ENCODE measurements around the gene FAAP20. TPM values are rescaled to one million over a fixed set of nuclear protein-coding genes. Genes with fewer than 3 reads are reported as not detected.

The FAAP20 gene
- total RNA-seq, 1 experiment from 2014 or later: 114 TPM

DNA sequence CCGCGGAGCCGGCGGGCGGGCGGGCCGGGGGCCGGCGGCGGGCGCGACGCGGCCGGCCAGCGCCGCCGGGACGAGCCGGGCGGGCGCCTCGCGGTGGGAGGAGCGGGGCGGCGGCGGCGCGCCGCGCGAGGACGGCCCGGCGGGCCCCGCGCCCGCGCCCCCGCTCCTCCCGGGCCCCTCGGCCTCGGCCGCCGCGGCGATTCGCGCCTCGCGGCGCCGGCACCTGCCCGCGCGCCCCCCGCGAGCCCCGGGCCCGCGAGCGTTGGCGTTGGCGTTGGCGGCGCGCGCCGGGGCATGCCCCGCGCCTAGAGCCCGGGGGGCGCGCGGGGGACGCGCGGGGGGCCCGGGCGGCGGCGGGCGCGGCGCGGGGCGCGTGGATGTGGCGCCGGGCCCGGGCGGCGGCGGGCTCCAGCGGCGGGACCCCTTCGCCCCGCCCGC is 33.6 kb upstream of the FAAP20 start, which contains the start of gene SKI:
TSS of gene SKI (plus strand) at position 163 of the 438 bp plus-strand sequence. CDS start 448 bp downstream, outside the sequence.
- CTCF ChIA-PET: interaction anchor here (1.0 to 1.5 kb wide), 2 partner anchors 29 to 33 kb away, joined by 4 read pairs; partner anchors contain the start of gene FAAP20

DNA sequence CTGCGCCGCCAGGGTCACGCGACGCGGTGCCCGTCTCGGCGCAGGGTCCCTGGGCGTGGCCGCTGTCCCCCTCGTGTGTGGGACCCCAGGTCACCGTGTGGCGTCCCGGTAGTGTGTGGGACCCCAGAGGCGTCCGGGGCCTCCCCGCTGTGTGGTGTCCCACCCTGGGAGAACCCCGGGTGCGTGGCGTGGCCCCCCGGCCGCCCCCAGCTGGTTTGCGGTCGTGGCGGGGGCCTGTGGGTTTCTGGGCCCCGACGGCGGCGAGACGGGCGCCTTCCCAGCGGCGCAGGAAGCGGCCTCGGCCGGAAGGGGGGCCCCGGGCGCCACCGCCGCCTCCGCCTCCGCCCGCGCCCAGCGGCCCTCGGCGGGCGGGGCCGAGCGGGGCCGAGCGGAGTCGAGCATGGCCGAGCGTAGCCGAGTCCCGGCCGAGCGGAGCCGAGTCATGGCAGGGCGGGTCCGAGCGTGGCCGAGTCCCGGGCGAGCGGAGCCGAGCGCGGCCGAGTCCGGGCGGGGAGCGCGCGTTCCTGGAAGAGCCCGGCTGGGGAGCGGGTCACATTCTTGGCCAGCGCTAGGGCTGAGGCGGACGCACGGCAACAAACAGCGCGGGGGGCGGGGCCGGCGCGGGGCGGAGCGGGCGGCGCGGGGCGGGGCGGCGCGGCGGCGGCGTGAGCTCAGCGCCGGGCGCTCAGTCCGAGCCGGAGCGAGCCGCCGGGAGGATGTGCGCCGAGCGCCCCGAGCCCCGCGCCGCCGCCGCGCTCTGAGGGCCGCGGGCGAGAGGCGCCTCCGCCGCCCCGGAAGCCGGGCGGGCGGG is 33.0 kb upstream of the FAAP20 start:
- DNase-seq (peak; percentile 99), ATAC-seq (peak; percentile 85)
- H3K27me3 ChIP-seq (ENCODE audit: low read length): no peaks in the 10 kb centered on the region
- H3K4me3 ChIP-seq (ENCODE audit: low read length): peak overlapping the region; percentile 79
- H3K9me2 ChIP-seq (replicated peaks; ENCODE audit: low read length): no peaks in the 10 kb centered on the region
- H3F3A ChIP-seq (ENCODE audit: low read length, unreplicated experiment): no peaks in the 10 kb centered on the region
- BruUV-seq (replicated peaks): no TSS peak
- peaks cover 45% of the 10 kb centered on the region for H3K79me2 ChIP-seq (ENCODE audit: low read length)
- peak overlapping the region; percentile 92 for H2AFZ ChIP-seq (ENCODE audit: low read length)
- peak overlapping the region; percentile 60 for H3K27ac ChIP-seq (ENCODE audit: low read length)
- no peaks in the 10 kb centered on the region for H3K9me3 ChIP-seq (ENCODE audit: low read length)
- H3K36me3 ChIP-seq (ENCODE audit: low read depth, low read length): no peaks in the 10 kb centered on the region
- ChIA-PET CTCF (interaction anchor here (1.0 kb wide), 1 partner anchor 33 kb away, joined by 4 read pairs; the partner anchor contains the start of gene FAAP20), POLR2A (ENCODE audit: unreplicated experiment) (interaction anchor here (0.5 to 1.0 kb wide), 7 partner anchors 27 to 358 kb away, joined by 3 to 34 read pairs (median 7); partner anchors contain the start of genes FAAP20, MORN1 and RER1)
- peak overlapping the region; percentile 93 for H3K9ac ChIP-seq (ENCODE audit: low read length)
- intact Hi-C loops (cut with micrococcal nuclease): loop anchor here (1.0 kb wide), 1 partner anchor 15 kb away; no protein-coding TSS in a partner anchor
- H3K4me2 ChIP-seq (ENCODE audit: low read length): peak overlapping the region; percentile 97
- peaks cover 38% of the 10 kb centered on the region for H4K20me1 ChIP-seq (ENCODE audit: low read length)
- peaks cover 20% of the 10 kb centered on the region for H3K4me1 ChIP-seq (ENCODE audit: insufficient read depth, low read length)
- TF ChIP-seq EZH2phosphoT487 (IDR thresholded peaks at IDR 0.05; ENCODE audit: borderline replicate concordance, low read length) (no peak), EZH2 (IDR thresholded peaks at IDR 0.05; ENCODE audit: low read length, unreplicated experiment) (no peak)
- TF ChIP-seq, protein P1, sequence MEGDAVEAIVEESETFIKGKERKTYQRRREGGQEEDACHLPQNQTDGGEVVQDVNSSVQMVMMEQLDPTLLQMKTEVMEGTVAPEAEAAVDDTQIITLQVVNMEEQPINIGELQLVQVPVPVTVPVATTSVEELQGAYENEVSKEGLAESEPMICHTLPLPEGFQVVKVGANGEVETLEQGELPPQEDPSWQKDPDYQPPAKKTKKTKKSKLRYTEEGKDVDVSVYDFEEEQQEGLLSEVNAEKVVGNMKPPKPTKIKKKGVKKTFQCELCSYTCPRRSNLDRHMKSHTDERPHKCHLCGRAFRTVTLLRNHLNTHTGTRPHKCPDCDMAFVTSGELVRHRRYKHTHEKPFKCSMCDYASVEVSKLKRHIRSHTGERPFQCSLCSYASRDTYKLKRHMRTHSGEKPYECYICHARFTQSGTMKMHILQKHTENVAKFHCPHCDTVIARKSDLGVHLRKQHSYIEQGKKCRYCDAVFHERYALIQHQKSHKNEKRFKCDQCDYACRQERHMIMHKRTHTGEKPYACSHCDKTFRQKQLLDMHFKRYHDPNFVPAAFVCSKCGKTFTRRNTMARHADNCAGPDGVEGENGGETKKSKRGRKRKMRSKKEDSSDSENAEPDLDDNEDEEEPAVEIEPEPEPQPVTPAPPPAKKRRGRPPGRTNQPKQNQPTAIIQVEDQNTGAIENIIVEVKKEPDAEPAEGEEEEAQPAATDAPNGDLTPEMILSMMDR (conservative IDR thresholded peaks at IDR 0.05; ENCODE audit: low read depth, low read length): no peak

More for the DNA sequence above, 33.6 kb upstream of the FAAP20 start, which contains the start of gene SKI:
- TF ChIP-seq, protein P1 (conservative IDR thresholded peaks at IDR 0.05; ENCODE audit: low read depth, low read length): no peak
- no peak for TF ChIP-seq EZH2 (IDR thresholded peaks at IDR 0.05; ENCODE audit: low read length, unreplicated experiment)
- no peak for TF ChIP-seq EZH2phosphoT487 (IDR thresholded peaks at IDR 0.05; ENCODE audit: borderline replicate concordance, low read length)
- H3K9me2 ChIP-seq (replicated peaks; ENCODE audit: low read length): no peaks in the 10 kb centered on the region
- H3K36me3 ChIP-seq (ENCODE audit: low read depth, low read length): no peaks in the 10 kb centered on the region
- H3F3A ChIP-seq (ENCODE audit: low read length, unreplicated experiment): no peaks in the 10 kb centered on the region
- no TSS peak for BruUV-seq (replicated peaks)
- no peaks in the 10 kb centered on the region for H3K27me3 ChIP-seq (ENCODE audit: low read length)
- H3K4me3 ChIP-seq (ENCODE audit: low read length): peak within 1 kb of the TSS; percentile 80
- peak within 1 kb of the TSS; percentile 92 for H2AFZ ChIP-seq (ENCODE audit: low read length)
- POLR2A ChIA-PET (ENCODE audit: unreplicated experiment): interaction anchor here (0.7 to 1.0 kb wide), 2 partner anchors 29 to 39 kb away, joined by 6 to 34 read pairs; no protein-coding TSS in a partner anchor
- peaks cover 52% of the 10 kb centered on the region for H3K79me2 ChIP-seq (ENCODE audit: low read length)
- DNase-seq (no peak), ATAC-seq (no peak)
- peak within 1 kb of the TSS; percentile 97 for H3K4me2 ChIP-seq (ENCODE audit: low read length)
- peak within 1 kb of the TSS; percentile 60 for H3K27ac ChIP-seq (ENCODE audit: low read length)
- H3K4me1 ChIP-seq (ENCODE audit: insufficient read depth, low read length): peaks cover 26% of the 10 kb centered on the region
- no peaks in the 10 kb centered on the region for H3K9me3 ChIP-seq (ENCODE audit: low read length)
- peak within 1 kb of the TSS; percentile 93 for H3K9ac ChIP-seq (ENCODE audit: low read length)
- H4K20me1 ChIP-seq (ENCODE audit: low read length): peaks cover 44% of the 10 kb centered on the region
- intact Hi-C loops (cut with micrococcal nuclease): no loop called here

All from PC-3 (cell line).